ENCODE results near the gene ICE1.

The ICE1 gene

DNA sequence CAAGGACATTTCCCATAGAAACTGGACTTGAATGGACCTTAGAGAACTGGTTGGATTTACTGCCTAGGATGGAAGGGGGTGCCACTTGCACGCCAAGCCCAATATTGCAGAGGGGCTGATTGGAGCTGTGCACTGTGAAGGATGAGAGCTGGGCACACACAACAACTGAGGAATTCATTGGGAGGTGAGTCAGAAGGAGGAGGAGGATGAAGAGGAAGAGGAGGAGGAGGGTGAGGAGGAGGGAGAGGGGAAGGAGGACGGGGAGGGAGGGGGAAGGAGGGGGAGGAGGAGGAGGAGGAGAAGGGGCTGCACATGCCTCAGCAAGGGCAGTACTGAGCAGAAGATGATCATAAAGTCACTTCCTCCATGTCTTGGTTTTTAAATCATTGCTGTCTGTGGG, 5.7 kb upstream of the ICE1 start:
- no peak for DNase-seq (ENCODE audit: low read depth)
- no peak overlapping the region for H3K4me3 ChIP-seq (ENCODE audit: low read length)
- TF ChIP-seq, protein P1, sequence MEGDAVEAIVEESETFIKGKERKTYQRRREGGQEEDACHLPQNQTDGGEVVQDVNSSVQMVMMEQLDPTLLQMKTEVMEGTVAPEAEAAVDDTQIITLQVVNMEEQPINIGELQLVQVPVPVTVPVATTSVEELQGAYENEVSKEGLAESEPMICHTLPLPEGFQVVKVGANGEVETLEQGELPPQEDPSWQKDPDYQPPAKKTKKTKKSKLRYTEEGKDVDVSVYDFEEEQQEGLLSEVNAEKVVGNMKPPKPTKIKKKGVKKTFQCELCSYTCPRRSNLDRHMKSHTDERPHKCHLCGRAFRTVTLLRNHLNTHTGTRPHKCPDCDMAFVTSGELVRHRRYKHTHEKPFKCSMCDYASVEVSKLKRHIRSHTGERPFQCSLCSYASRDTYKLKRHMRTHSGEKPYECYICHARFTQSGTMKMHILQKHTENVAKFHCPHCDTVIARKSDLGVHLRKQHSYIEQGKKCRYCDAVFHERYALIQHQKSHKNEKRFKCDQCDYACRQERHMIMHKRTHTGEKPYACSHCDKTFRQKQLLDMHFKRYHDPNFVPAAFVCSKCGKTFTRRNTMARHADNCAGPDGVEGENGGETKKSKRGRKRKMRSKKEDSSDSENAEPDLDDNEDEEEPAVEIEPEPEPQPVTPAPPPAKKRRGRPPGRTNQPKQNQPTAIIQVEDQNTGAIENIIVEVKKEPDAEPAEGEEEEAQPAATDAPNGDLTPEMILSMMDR (conservative IDR thresholded peaks at IDR 0.05; ENCODE audit: low read depth, low read length): no peak

DNA sequence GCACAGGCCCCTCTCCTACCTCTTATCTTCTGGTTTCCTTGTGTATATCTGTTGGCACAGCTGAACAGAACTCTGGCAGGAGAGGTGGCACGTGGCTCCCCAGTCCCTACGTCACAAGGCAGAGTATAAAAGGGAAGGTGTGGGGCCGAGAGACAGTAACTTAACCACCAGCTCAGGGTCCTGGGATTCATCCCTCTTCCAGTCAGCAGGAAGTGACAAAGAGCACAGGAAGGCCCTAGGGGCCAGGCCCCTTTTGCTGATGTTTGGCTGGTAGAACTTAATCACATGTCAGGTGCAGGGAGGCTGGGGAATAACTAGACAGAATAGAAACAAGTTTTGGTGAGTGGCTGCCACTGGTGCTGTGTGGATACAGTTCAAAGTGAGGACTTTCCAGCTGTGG, 4.5 kb upstream of the ICE1 start:
- DNase-seq (ENCODE audit: low read depth): no peak
- no peak overlapping the region for H3K4me3 ChIP-seq (ENCODE audit: low read length)
- TF ChIP-seq, protein P1 (conservative IDR thresholded peaks at IDR 0.05; ENCODE audit: low read depth, low read length): no peak

DNA sequence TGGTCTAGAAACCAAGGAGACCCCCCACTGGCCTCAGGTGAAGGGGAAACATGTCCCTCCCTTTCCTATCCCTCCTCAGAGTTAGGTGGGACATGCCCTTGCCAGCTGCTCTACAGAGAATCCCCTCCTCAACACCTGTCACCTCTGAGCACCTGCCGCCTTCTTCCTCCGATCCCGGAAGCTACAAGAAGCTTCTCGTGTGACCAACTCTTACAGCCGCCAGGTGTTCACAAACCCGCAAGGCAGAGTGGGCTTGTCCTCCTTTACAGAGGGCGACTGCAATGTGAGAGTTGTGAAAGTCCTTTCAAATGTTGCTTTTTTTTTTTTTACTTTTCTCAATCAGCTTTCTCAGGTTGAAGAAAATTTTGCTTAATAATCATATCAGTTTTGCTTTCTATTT, 3.7 kb upstream of the ICE1 start:
- no peak overlapping the region for H3K4me3 ChIP-seq (ENCODE audit: low read length)
- TF ChIP-seq, protein P1 (conservative IDR thresholded peaks at IDR 0.05; ENCODE audit: low read depth, low read length): no peak
- no peak for DNase-seq (ENCODE audit: low read depth)

DNA sequence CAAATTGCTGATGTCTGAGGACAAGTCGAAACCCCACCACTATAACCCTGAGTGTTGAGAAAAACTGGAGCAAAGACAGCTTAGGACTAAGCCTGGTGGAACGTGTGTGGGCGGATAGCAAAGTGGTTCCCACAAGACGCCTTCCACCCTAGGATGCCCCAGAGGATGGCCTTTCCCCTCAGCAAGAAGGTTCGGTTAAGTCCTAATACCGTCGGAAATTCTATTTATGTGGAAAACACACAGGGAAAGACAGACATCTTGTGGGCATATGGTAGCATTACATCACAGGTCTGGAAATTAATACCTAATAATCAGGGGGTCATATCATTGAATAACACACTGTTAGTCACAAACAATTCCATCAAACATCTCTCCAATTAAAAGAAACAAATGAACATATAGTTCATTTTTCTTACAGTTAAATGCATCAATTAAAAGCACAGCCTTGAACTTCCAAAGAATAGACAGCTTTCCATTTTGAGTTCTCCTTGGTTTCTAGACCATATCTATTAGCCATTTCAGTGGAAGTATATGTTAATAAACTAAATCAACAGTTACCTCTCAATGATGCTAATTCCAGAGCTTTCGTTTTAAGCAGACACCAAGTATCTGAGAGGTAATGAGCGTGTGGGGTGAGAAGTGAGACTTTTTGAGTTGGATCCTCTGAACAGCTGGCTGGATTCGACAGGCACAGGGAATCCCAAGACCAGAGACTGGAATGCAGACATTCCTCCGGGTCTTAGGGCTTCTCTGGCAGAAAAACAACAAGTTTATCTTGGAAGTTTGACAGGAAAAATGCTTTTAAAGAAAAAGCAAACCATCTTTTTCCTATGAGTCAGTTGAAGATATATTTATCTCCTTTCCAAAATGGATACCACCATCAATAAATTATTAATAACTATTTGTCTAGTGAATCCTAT, 2.9 kb upstream of the ICE1 start:
- TF ChIP-seq, protein P1 (conservative IDR thresholded peaks at IDR 0.05; ENCODE audit: low read depth, low read length): peak; percentile 79
- DNase-seq (ENCODE audit: low read depth): peak; percentile 62
- H3K4me3 ChIP-seq (ENCODE audit: low read length): peak overlapping the region; percentile 5

DNA sequence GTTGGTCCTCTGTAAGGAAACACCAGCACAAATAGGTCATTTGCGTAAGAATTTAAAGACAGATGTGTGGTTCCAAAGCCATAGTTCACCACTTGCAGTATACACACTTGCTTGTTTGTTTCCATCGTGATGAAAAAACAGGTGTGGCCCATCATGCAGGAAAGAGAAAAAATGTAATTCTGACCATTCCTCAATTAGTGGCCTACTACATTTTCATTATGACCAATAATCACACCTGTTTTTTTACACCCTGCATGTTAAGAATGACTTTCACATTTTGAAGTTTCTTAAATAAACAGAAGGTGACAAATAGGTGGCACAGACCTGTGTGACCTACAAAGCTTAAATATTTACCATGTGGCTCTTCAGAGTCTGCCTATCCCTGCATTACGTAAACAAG, 2.2 kb upstream of the ICE1 start:
- no peak for DNase-seq (ENCODE audit: low read depth)
- H3K4me3 ChIP-seq (ENCODE audit: low read length): no peak overlapping the region
- TF ChIP-seq, protein P1 (conservative IDR thresholded peaks at IDR 0.05; ENCODE audit: low read depth, low read length): no peak

DNA sequence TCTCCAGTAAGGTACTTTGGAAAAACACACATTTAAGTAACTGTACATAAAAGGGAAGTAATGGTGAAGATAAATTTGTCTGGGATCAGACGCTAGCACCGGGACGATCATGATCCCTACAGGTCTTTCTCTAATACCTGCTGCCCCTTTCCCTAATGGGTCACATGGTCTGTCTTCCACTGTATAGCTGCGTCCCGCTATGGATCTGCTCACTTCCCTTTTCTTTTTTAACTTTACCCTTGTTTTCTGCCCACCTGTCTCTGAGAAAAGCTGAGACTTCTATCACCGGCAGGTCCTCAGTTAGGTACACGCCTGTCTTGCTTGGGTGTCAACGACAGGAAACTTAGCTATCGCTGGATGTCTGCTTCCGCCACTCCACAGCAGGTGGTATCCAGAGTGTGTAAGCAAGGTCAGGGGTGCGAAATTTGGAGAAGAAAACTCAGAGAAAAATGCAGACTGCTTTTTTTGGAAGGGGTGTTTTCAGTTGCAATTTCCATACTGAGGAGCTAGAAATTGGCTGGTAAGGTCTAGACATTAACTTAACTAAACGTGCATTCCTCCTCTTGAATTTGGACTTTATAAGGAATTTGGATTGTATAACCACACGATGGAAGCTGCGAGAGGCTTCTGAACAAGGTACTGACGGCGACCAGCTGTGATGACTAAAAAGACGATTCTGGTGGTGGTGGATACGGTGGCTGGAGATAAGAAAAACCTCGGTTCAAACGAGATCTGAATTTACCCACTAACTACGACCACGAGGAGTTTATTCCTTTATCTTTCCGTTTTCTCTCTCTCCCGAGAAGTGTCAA, 1.1 kb upstream of the ICE1 start:
- no peak for DNase-seq (ENCODE audit: low read depth)
- TF ChIP-seq, protein P1 (conservative IDR thresholded peaks at IDR 0.05; ENCODE audit: low read depth, low read length): no peak
- H3K4me3 ChIP-seq (ENCODE audit: low read length): peak overlapping the region; percentile 89

All from retinal pigment epithelial cell (primary cell).